ENCODE results near the gene RTKN. TPM values are rescaled to one million over a fixed set of nuclear protein-coding genes. Genes with fewer than 3 reads are reported as not detected.

RTKN gene
- total and polyA plus RNA-seq, 2 of the 13 experiments (the other 11 are each of a cell fraction or from before 2014, with no cell fraction given): 159 to 166 TPM

- TF ChIP-seq RNF219 (CRISPR knock-in tag; IDR thresholded peaks at IDR 0.05) (peak; percentile 93; the same call in 1 of the 2 replicates), ZMYM4 (CRISPR knock-in tag; IDR thresholded peaks at IDR 0.05) (peak; percentile 77), ZBTB33 (CRISPR knock-in tag; IDR thresholded peaks at IDR 0.05) (peak; percentile 11; the same call in 1 of the 2 replicates), FIP1L1 (IDR thresholded peaks at IDR 0.05; ENCODE audit: borderline replicate concordance, insufficient read depth, low read depth, low read length) (no peak), ZNF761 (CRISPR knock-in tag; conservative IDR thresholded peaks at IDR 0.05) (peak; percentile 94; the same call in 1 of the 2 replicates), MTA3 (CRISPR knock-in tag; IDR thresholded peaks at IDR 0.05) (no peak), ZNF367 (CRISPR knock-in tag; IDR thresholded peaks at IDR 0.05; ENCODE audit: borderline replicate concordance) (no peak), ZZZ3 (CRISPR knock-in tag; IDR thresholded peaks at IDR 0.05; ENCODE audit: borderline replicate concordance) (peak; percentile 89), RFXANK (CRISPR knock-in tag; IDR thresholded peaks at IDR 0.05) (peak; percentile 56; the same call in 1 of the 2 replicates), UBTF (CRISPR knock-in tag; IDR thresholded peaks at IDR 0.05) (peak; percentile 90), HDAC1 (CRISPR knock-in tag; IDR thresholded peaks at IDR 0.05) (peak; percentile 95), SMAD9 (CRISPR knock-in tag; IDR thresholded peaks at IDR 0.05) (no peak), EHMT2 (IDR thresholded peaks at IDR 0.05; ENCODE audit: borderline replicate concordance, low read depth, low read length) (no peak), NFKBIZ (CRISPR knock-in tag; IDR thresholded peaks at IDR 0.05) (peak; percentile 59; the same call in 1 of the 2 replicates), ZNF781 (CRISPR knock-in tag; IDR thresholded peaks at IDR 0.05; ENCODE audit: borderline replicate concordance, not compliant biosample characterization) (peak; percentile 89), ZNF772 (CRISPR knock-in tag; IDR thresholded peaks at IDR 0.05) (0 out of 2 replicates have a peak, but pooled peaks have one; percentile 50), ZNF451 (CRISPR knock-in tag; IDR thresholded peaks at IDR 0.05) (peak; percentile 80; the same call in 1 of the 2 replicates), ZNF83 (CRISPR knock-in tag; IDR thresholded peaks at IDR 0.05; ENCODE audit: borderline replicate concordance) (no peak), MATR3 (CRISPR knock-in tag; IDR thresholded peaks at IDR 0.05) (no peak), GPN1 (CRISPR knock-in tag; IDR thresholded peaks at IDR 0.05; ENCODE audit: borderline replicate concordance) (no peak), DPF2 (CRISPR knock-in tag; IDR thresholded peaks at IDR 0.05; ENCODE audit: borderline replicate concordance, low read depth) (peak; percentile 69; the same call in 1 of the 2 replicates)
Observed at GRCh38 chr2:74440378-74441169, 1.2 kb downstream of the RTKN start (continued).
